Neural cell (in vitro differentiated cells): ENCODE measurements around the gene KCNJ6.

Experiments used
- EZH2 ChIP-seq: fragments of 200-600, 300-800 bp; shearing (Covaris generic), sonication (generic); IDR thresholded peaks from 2 replicates; pipeline ENCODE4 v1.6.1; 2014; ENCODE audit warnings: antibody characterized with exemption, low read length, borderline replicate concordance, mild to moderate bottlenecking; ENCODE audit not compliant: insufficient read depth, poor library complexity, severe bottlenecking
- TF ChIP-seq, protein P1 (sequence below): fragments of 450-650 bp; IDR thresholded peaks from 2 replicates; pipeline ENCODE4 v1.5.1; 2014; ENCODE audit warnings: antibody characterized with exemption, mild to moderate bottlenecking, moderate library complexity; ENCODE audit not compliant: poor library complexity, severe bottlenecking

DNA sequence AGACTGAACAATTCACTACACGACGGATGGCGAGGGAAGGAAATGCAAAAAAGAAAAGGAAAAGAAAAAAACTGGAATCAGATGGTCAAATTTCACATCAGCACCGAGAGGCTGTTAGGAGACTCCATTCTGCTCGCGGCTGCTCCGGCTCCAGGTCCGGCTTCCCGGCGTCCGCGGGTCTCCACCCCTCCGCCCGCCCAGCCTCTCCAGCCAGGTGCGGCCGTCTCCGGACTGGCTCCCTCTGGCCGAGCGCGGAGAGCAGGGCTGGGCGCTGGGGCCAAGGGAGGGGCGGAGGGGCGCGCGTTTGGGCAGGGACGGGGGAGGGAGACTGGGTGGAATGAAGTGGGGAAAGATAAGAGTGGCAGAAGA is 332 bp downstream of the KCNJ6 start:
- TF ChIP-seq EZH2, result no peak
- TF ChIP-seq, protein P1, sequence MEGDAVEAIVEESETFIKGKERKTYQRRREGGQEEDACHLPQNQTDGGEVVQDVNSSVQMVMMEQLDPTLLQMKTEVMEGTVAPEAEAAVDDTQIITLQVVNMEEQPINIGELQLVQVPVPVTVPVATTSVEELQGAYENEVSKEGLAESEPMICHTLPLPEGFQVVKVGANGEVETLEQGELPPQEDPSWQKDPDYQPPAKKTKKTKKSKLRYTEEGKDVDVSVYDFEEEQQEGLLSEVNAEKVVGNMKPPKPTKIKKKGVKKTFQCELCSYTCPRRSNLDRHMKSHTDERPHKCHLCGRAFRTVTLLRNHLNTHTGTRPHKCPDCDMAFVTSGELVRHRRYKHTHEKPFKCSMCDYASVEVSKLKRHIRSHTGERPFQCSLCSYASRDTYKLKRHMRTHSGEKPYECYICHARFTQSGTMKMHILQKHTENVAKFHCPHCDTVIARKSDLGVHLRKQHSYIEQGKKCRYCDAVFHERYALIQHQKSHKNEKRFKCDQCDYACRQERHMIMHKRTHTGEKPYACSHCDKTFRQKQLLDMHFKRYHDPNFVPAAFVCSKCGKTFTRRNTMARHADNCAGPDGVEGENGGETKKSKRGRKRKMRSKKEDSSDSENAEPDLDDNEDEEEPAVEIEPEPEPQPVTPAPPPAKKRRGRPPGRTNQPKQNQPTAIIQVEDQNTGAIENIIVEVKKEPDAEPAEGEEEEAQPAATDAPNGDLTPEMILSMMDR, result no peak
